ENCODE data around the gene FNDC7. TPM values are rescaled to one million over a fixed set of nuclear protein-coding genes. Genes with fewer than 3 reads are reported as not detected.

Gene FNDC7
- total and polyA plus RNA-seq, 9 of the 15 experiments (the other 6 are each of a cell fraction or from before 2014, with no cell fraction given): not detected

- TF ChIP-seq ZNF518B (CRISPR knock-in tag; IDR thresholded peaks at IDR 0.05) (no peak), ZNF395 (CRISPR knock-in tag; IDR thresholded peaks at IDR 0.05) (peak; percentile 90), SETDB1 (IDR thresholded peaks at IDR 0.05; ENCODE audit: low read length) (no peak), PKNOX1 (IDR thresholded peaks at IDR 0.05) (no peak; the same call in 1 of the 2 replicates), ZNF766 (CRISPR knock-in tag; conservative IDR thresholded peaks at IDR 0.05) (no peak), ERF (CRISPR knock-in tag; IDR thresholded peaks at IDR 0.05) (no peak; the same call in 1 of the 2 replicates), CBX2 (IDR thresholded peaks at IDR 0.05; ENCODE audit: insufficient read depth, low read length, poor library complexity, severe bottlenecking) (no peak), ZNF274 (IDR thresholded peaks at IDR 0.05; ENCODE audit: borderline replicate concordance, low read depth, low read length) (no peak), USF2 (CRISPR knock-in tag; IDR thresholded peaks at IDR 0.05) (no peak), RBM25 (IDR thresholded peaks at IDR 0.05; ENCODE audit: low read depth, low read length, severe bottlenecking) (no peak), BRF2 (IDR thresholded peaks at IDR 0.05; ENCODE audit: borderline replicate concordance, insufficient read depth, insufficient read length) (no peak), RAD51 (IDR thresholded peaks at IDR 0.05; ENCODE audit: borderline replicate concordance, low read depth) (peak; percentile 17; the same call in 1 of the 2 replicates), RCOR1 (IDR thresholded peaks at IDR 0.05; ENCODE audit: borderline replicate concordance in 1 of 2, low read depth in 2 of 2, low read length in 2 of 2) (peak in 1 of 2 experiments; percentile 50; a peak in 1 of 4 replicates), HDAC8 (tag; IDR thresholded peaks at IDR 0.05) (no peak), TFAM (CRISPR knock-in tag; conservative IDR thresholded peaks at IDR 0.05) (no peak), CBFA2T2 (conservative IDR thresholded peaks at IDR 0.05) (no peak), SRSF7 (optimal IDR thresholded peaks at IDR 0.05; ENCODE audit: low read depth, low read length) (no peak)
These were observed 20.6 kb upstream of the FNDC7 start, which contains the start of gene PRPF38B (continued) for GRCh38 chr1:108691942-108692723.
